ENCODE results near the gene CST5.

DNA sequence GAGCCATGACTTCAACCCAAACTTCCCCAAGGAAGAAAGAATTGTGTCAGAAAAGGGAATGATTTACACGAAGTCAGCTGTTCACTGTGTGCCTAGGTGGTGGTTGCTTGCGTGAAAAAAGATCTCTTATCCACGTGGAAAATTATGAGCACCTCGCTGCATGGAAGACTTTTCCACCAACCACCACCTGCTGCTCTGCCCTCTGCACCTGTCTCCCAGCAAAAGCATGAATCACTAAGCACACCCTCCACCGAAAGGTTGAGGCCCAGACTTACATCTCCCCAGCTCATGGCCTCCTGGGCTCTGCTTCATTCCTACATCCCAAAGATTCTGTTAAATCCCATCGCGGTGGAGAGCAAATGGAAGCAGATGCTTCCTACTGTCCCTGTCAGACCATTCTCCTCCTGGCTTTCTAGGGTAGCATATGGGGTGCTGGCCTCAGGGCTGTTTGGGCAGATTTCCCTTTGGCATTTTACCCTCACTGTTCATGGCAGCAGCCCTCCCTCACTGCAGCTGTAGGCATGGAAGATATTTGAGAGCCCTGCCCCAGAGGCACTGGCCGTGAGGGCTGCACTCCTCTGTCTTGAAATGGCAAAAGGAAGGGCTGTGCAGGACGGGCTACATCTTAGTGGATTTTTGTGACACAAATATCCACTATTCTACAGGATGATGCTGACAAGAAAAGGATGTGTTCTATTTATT is 37.6 kb upstream of the CST5 start:
- no peak for TF ChIP-seq POLR2A (IDR thresholded peaks at IDR 0.05)
- TF ChIP-seq, protein P1, sequence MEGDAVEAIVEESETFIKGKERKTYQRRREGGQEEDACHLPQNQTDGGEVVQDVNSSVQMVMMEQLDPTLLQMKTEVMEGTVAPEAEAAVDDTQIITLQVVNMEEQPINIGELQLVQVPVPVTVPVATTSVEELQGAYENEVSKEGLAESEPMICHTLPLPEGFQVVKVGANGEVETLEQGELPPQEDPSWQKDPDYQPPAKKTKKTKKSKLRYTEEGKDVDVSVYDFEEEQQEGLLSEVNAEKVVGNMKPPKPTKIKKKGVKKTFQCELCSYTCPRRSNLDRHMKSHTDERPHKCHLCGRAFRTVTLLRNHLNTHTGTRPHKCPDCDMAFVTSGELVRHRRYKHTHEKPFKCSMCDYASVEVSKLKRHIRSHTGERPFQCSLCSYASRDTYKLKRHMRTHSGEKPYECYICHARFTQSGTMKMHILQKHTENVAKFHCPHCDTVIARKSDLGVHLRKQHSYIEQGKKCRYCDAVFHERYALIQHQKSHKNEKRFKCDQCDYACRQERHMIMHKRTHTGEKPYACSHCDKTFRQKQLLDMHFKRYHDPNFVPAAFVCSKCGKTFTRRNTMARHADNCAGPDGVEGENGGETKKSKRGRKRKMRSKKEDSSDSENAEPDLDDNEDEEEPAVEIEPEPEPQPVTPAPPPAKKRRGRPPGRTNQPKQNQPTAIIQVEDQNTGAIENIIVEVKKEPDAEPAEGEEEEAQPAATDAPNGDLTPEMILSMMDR (IDR thresholded peaks at IDR 0.05) = no peak
- no peak for TF ChIP-seq EP300 (IDR thresholded peaks at IDR 0.05)
- no peak for TF ChIP-seq POLR2AphosphoS5 (IDR thresholded peaks at IDR 0.05)
